Measurements from ENCODE around the gene MTERF2. TPM values are rescaled to one million over a fixed set of nuclear protein-coding genes. Genes with fewer than 3 reads are reported as not detected.

Gene MTERF2
- total and polyA plus RNA-seq, 4 donors: 4.8 to 41.4 (median 14.1) TPM

- Histone ChIP-seq H3K36me3 (ENCODE audit: control insufficient read depth in 4 of 4, insufficient read depth in 4 of 4, low read length in 4 of 4) (no peaks in the 10 kb centered on the region), H3K4me3 (no peak overlapping the region), H3K9me3 (ENCODE audit: control insufficient read depth in 4 of 4, insufficient read depth in 3 of 4, low read length in 3 of 4) (no peaks in the 10 kb centered on the region), H3K27ac (ENCODE audit: low read depth in 1 of 2, low read length in 1 of 2) (no peak overlapping the region), H3K9ac (ENCODE audit: insufficient read depth in 1 of 2, low read length in 2 of 2) (peak overlapping the region in 1 of 2 donors; percentile 28), H3K27me3 (ENCODE audit: control insufficient read depth in 3 of 3, insufficient read depth in 3 of 3, low read length in 2 of 3) (no peaks in the 10 kb centered on the region), H3K4me1 (ENCODE audit: control insufficient read depth in 5 of 5, insufficient read depth in 5 of 5, low read length in 5 of 5) (peaks cover 2 to 28% (median 11%) of the 10 kb centered on the region in 5 donors)
- TF ChIP-seq CTCF (IDR thresholded peaks at IDR 0.05; ENCODE audit: control extremely low read depth, extremely low read depth): no peak
- WGBS, 2 donors: 87 to 94% methylated on average over 1 of the region's 1 CpG
- no peak for ATAC-seq (ENCODE audit: insufficient read depth, low FRiP score)
- no peak for DNase-seq
Measured at GRCh38 chr12:107025671-107026070, 38.7 kb upstream of the MTERF2 start.

GRCh38 chr12:107019546-107019945, 32.6 kb upstream of the MTERF2 start:
- no peak for DNase-seq
- no peak for ATAC-seq (ENCODE audit: insufficient read depth, low FRiP score)
- Histone ChIP-seq H3K9ac (ENCODE audit: insufficient read depth in 1 of 2, low read length in 2 of 2) (no peak overlapping the region), H3K27me3 (ENCODE audit: control insufficient read depth in 3 of 3, insufficient read depth in 3 of 3, low read length in 2 of 3) (no peaks in the 10 kb centered on the region), H3K4me3 (no peak overlapping the region), H3K4me1 (ENCODE audit: control insufficient read depth in 5 of 5, insufficient read depth in 5 of 5, low read length in 5 of 5) (no peaks in the 10 kb centered on the region), H3K36me3 (ENCODE audit: control insufficient read depth in 4 of 4, insufficient read depth in 4 of 4, low read length in 4 of 4) (peaks cover 0 to 8% (median 5%) of the 10 kb centered on the region in 4 donors), H3K27ac (ENCODE audit: low read depth in 1 of 2, low read length in 1 of 2) (no peak overlapping the region), H3K9me3 (ENCODE audit: control insufficient read depth in 4 of 4, insufficient read depth in 3 of 4, low read length in 3 of 4) (no peaks in the 10 kb centered on the region)
- no peak for TF ChIP-seq CTCF (IDR thresholded peaks at IDR 0.05; ENCODE audit: control extremely low read depth, extremely low read depth)
- 92 to 94% methylated on average over 2 of the region's 2 CpGs for WGBS, 2 donors

GRCh38 chr12:107017042-107017441, 30.1 kb upstream of the MTERF2 start:
- H3K36me3 ChIP-seq (ENCODE audit: control insufficient read depth in 4 of 4, insufficient read depth in 4 of 4, low read length in 4 of 4): peaks cover 2 to 10% (median 5%) of the 10 kb centered on the region in 4 donors
- H3K9ac ChIP-seq (ENCODE audit: insufficient read depth in 1 of 2, low read length in 2 of 2): no peak overlapping the region
- H3K4me3 ChIP-seq: no peak overlapping the region
- DNase-seq (no peak), ATAC-seq (ENCODE audit: insufficient read depth, low FRiP score) (no peak)
- no peaks in the 10 kb centered on the region for H3K9me3 ChIP-seq (ENCODE audit: control insufficient read depth in 4 of 4, insufficient read depth in 3 of 4, low read length in 3 of 4)
- H3K27me3 ChIP-seq (ENCODE audit: control insufficient read depth in 3 of 3, insufficient read depth in 3 of 3, low read length in 2 of 3): no peaks in the 10 kb centered on the region
- WGBS, 2 donors: 93% methylated on average over 4 of the region's 4 CpGs
- H3K4me1 ChIP-seq (ENCODE audit: control insufficient read depth in 5 of 5, insufficient read depth in 5 of 5, low read length in 5 of 5): no peaks in the 10 kb centered on the region
- no peak overlapping the region for H3K27ac ChIP-seq (ENCODE audit: low read depth in 1 of 2, low read length in 1 of 2)
- no peak for TF ChIP-seq CTCF (IDR thresholded peaks at IDR 0.05; ENCODE audit: control extremely low read depth, extremely low read depth)

- Histone ChIP-seq H3K4me3 (no peak overlapping the region), H3K27ac (ENCODE audit: low read depth in 1 of 2, low read length in 1 of 2) (no peak overlapping the region), H3K9ac (ENCODE audit: insufficient read depth in 1 of 2, low read length in 2 of 2) (no peak overlapping the region), H3K27me3 (ENCODE audit: control insufficient read depth in 3 of 3, insufficient read depth in 3 of 3, low read length in 2 of 3) (no peaks in the 10 kb centered on the region), H3K4me1 (ENCODE audit: control insufficient read depth in 5 of 5, insufficient read depth in 5 of 5, low read length in 5 of 5) (no peaks in the 10 kb centered on the region), H3K9me3 (ENCODE audit: control insufficient read depth in 4 of 4, insufficient read depth in 3 of 4, low read length in 3 of 4) (no peaks in the 10 kb centered on the region), H3K36me3 (ENCODE audit: control insufficient read depth in 4 of 4, insufficient read depth in 4 of 4, low read length in 4 of 4) (peaks cover 0 to 7% (median 4%) of the 10 kb centered on the region in 4 donors)
- peak; percentile 4 for TF ChIP-seq CTCF (IDR thresholded peaks at IDR 0.05; ENCODE audit: control extremely low read depth, extremely low read depth)
- WGBS, 2 donors: 75 to 83% methylated on average over 3 of the region's 3 CpGs
- peak in 1 of 3 donors; percentile 8 for DNase-seq
- peak; percentile 69 for ATAC-seq (ENCODE audit: insufficient read depth, low FRiP score)
Measured at GRCh38 chr12:107014055-107014454, 27.1 kb upstream of the MTERF2 start.
